Measurements from ENCODE around the gene IL1A.

DNA sequence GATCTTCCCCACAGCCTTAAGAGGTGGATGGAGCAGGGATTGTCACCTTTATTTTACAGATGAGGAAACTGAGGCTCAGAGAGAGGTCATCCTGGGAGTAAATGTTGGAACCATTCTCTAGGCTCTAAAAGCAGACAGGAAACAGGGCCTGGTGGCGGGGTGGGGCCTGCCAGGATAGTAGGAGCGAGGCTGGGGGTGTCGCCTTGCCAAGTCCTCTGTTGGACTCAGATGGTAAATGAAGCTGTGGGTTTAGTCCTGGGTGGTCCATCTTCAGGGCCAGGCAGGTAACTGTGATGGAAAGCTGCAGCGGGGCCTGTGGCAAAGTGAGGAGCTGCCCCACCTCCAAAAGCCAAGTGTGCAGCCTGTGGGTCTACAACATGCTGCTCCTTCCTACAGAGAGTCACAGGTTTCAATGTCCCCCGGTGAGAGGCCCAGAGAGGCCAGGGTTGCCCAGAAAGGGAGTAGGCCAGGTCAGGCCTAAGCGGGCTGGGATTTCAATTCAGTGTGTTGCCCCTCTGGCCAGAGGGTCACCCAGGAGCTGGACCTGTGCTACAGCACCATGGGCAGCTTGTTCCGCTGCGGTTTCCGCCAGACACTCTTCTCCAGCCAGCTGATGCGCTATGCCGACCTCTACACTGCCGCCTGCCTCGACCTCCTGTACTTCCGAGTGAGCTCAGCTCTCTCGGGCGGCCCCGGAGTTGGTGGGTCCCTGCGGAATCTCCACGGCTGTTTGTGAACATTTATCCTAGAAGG lies 56.8 kb downstream of the IL1A start:
- TF ChIP-seq, protein P1, sequence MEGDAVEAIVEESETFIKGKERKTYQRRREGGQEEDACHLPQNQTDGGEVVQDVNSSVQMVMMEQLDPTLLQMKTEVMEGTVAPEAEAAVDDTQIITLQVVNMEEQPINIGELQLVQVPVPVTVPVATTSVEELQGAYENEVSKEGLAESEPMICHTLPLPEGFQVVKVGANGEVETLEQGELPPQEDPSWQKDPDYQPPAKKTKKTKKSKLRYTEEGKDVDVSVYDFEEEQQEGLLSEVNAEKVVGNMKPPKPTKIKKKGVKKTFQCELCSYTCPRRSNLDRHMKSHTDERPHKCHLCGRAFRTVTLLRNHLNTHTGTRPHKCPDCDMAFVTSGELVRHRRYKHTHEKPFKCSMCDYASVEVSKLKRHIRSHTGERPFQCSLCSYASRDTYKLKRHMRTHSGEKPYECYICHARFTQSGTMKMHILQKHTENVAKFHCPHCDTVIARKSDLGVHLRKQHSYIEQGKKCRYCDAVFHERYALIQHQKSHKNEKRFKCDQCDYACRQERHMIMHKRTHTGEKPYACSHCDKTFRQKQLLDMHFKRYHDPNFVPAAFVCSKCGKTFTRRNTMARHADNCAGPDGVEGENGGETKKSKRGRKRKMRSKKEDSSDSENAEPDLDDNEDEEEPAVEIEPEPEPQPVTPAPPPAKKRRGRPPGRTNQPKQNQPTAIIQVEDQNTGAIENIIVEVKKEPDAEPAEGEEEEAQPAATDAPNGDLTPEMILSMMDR (IDR thresholded peaks at IDR 0.05 in 8 of 11, conservative IDR thresholded peaks at IDR 0.05 in 3 of 11): no peak
- no peak for TF ChIP-seq POLR2A (IDR thresholded peaks at IDR 0.05)
- TF ChIP-seq POLR2AphosphoS5 (IDR thresholded peaks at IDR 0.05): no peak
